Fibroblast of lung (primary cell): ENCODE results near the gene CCDC148.

Experiments
- CTCF ChIP-seq, 2 donors: IDR thresholded peaks in 1 of 2; conservative IDR thresholded peaks in 1 of 2; 1 replicate in 1 of 2; 2 replicates in 1 of 2; pipeline ENCODE4 v1.5.1; 2011 to 2012; ENCODE audit warnings: low read length in 2 of 2, control low read depth in 1 of 2, inconsistent platforms in 1 of 2, low read depth in 1 of 2, mild to moderate bottlenecking in 1 of 2
- EZH2 ChIP-seq: IDR thresholded peaks from 2 replicates; pipeline ENCODE4 v1.5.1; 2012; ENCODE audit warnings: low read length, control low read depth, mild to moderate bottlenecking; ENCODE audit errors: missing control alignments

- TF ChIP-seq CTCF (conservative IDR thresholded peaks at IDR 0.05 in 1 of 2, IDR thresholded peaks at IDR 0.05 in 1 of 2; ENCODE audit: low read depth in 1 of 2, low read length in 2 of 2) (no peak), EZH2 (no peak)
These were observed 44.3 kb downstream of the CCDC148 start for GRCh38 chr2:158412206-158412605.
